AG04449 (cell line): Measurements from ENCODE around the gene OCLN.
"Not testable (repeated sequence)": the region's sequence is repeated elsewhere in the genome, so short reads cannot be mapped to it uniquely, and the experiment has no call there.

Experiments used
- CTCF ChIA-PET: fragments of 350-600 bp; formaldehyde crosslinking; extraction: SDS; loops from one replicate; lab custom pipeline; 2021; ENCODE audit warnings: antibody characterized with exemption; lab: Yijun Ruan, JAX
- POLR2A ChIA-PET: fragments of 400-600, 350-600 bp; formaldehyde crosslinking; extraction: SDS; loops from one replicate; lab custom pipeline; 2020; ENCODE audit warnings: antibody characterized with exemption, inconsistent platforms; lab: Yijun Ruan, JAX
- DNase-seq: peaks from one replicate; pipeline ENCODE4 v3.0.0-alpha.2; 2010; ENCODE audit warnings: low read depth, low spot score
- H3K4me3 ChIP-seq: 2 replicates; pipeline ENCODE4 v1.5.1; 2011; ENCODE audit warnings: low read depth, mild to moderate bottlenecking, control low read depth, low read length
- CTCF ChIP-seq: IDR thresholded peaks from one replicate; pipeline ENCODE4 v1.5.1; 2011; ENCODE audit warnings: mild to moderate bottlenecking, moderate library complexity, low read length, control low read depth, inconsistent platforms; ENCODE audit not compliant: insufficient read depth; ENCODE audit errors: missing control alignments

Gene OCLN

GRCh38 chr5:69502767-69503488 lies 10.3 kb downstream of the OCLN start:
- H3K4me3 ChIP-seq = no peak overlapping the region
- ChIA-PET CTCF (interaction anchor here (1.1 kb wide), 1 partner anchor 8 kb away, joined by 3 read pairs; no protein-coding TSS in a partner anchor), POLR2A (no interaction called here)
- no peak for TF ChIP-seq CTCF
- DNase-seq = no peak

- no peak overlapping the region for H3K4me3 ChIP-seq
- no peak for DNase-seq
- POLR2A ChIA-PET = no interaction called here
- CTCF ChIA-PET = no interaction called here
- TF ChIP-seq CTCF = no peak
Measured at GRCh38 chr5:69504036-69504435, 11.4 kb downstream of the OCLN start.

- no peak overlapping the region for H3K4me3 ChIP-seq
- TF ChIP-seq CTCF = no peak
- no peak for DNase-seq
- POLR2A ChIA-PET = no interaction called here
- CTCF ChIA-PET = no interaction called here
Measured at GRCh38 chr5:69505306-69505705, 12.7 kb downstream of the OCLN start.

- ChIA-PET POLR2A (no interaction called here), CTCF (no interaction called here)
- no peak for DNase-seq
- no peak overlapping the region for H3K4me3 ChIP-seq
- no peak for TF ChIP-seq CTCF
Measured at GRCh38 chr5:69509212-69509611, 16.6 kb downstream of the OCLN start.

- ChIA-PET POLR2A (no interaction called here), CTCF (interaction anchor here (0.9 kb wide), 1 partner anchor 8 kb away, joined by 3 read pairs; no protein-coding TSS in a partner anchor)
- no peak for DNase-seq
- no peak for TF ChIP-seq CTCF
- H3K4me3 ChIP-seq = no peak overlapping the region
Measured at GRCh38 chr5:69510694-69511093, 18.1 kb downstream of the OCLN start.

- no peak for TF ChIP-seq CTCF
- DNase-seq = peak; percentile 36
- no peak overlapping the region for H3K4me3 ChIP-seq
- CTCF ChIA-PET = interaction anchor here (1.1 to 1.3 kb wide), 2 partner anchors 12 to 419 kb away, joined by 3 to 4 read pairs; partner anchors contain the start of gene SLC30A5
- POLR2A ChIA-PET = no interaction called here
Measured at GRCh38 chr5:69512740-69513260, 20.2 kb downstream of the OCLN start.

GRCh38 chr5:69515570-69515969 lies 23.0 kb downstream of the OCLN start:
- POLR2A ChIA-PET, DNase-seq, CTCF ChIA-PET: not testable (repeated sequence)

More at GRCh38 chr5:69515570-69515969, 23.0 kb downstream of the OCLN start:
- not testable (repeated sequence) for H3K4me3 ChIP-seq
